Bronchial epithelial cell (primary cell): ENCODE data around the gene FSTL4. TPM values are rescaled to one million over a fixed set of nuclear protein-coding genes. Genes with fewer than 3 reads are reported as not detected.

Experiments
- DNase-seq: peaks from one replicate; pipeline ENCODE4 v3.0.0-alpha.2; 2010; ENCODE audit warnings: low read depth
- FAIRE-seq: peaks from 2 replicates; lab custom pipeline; 2011; peaks lifted over from hg19 to GRCh38; lab: Jason Lieb, UNC
- H3K27me3 ChIP-seq: 2 replicates; pipeline ENCODE4 v1.5.1; 2011; ENCODE audit warnings: low read length; ENCODE audit not compliant: control insufficient read depth, insufficient read depth
- H3K36me3 ChIP-seq: 2 replicates; pipeline ENCODE4 v1.5.1; 2011; ENCODE audit warnings: low read length; ENCODE audit not compliant: control insufficient read depth, insufficient read depth
- H3K4me3 ChIP-seq: 2 replicates; pipeline ENCODE4 v1.5.1; 2011; ENCODE audit warnings: mild to moderate bottlenecking, low read depth, low read length, control low read depth
- total RNA-seq: library from RNA; depleted of rRNA; stranded (reverse); fragments of >200 nt; gene quantifications from 2 replicates; pipeline ENCODE4 v1.2.1, GENCODE V29; 2014
- TF ChIP-seq, protein P1 (sequence below): IDR thresholded peaks from 2 replicates; pipeline ENCODE4 v1.5.1; 2011; ENCODE audit warnings: mild to moderate bottlenecking, moderate library complexity, low read length, control low read depth, inconsistent platforms; ENCODE audit not compliant: insufficient read depth, severe bottlenecking

FSTL4 gene
- total RNA-seq, 1 donor from 2014 or later = not detected

DNA sequence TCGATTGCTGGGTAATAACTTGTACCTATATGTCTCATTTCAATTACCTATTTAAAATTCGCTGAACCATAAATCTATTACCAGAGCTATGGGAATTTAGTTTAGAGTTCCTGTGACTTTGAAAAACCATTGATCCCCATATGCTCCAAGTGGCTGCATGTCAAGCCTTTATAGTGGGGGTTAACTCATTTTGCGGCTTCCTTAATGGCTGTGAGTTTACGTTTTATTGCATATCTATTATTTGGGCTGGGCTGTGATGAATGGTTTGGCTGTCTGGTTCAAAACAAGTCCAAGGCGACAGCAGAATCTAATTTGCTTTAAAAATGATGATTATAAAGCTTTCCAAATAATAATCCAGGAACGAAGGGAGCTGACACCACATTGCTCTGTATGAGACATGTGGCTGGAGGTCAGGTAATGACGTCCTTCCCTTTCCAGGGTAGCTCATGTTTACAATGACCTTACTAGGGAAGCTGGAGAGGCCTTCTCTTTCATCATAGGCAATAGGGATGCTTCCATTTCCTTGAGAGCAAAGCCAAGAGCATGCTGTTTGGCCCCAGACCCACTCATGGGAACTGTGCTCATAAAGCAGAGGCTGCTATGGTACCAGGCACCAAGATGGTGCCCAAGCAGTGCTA lies 302.2 kb downstream of the FSTL4 start:
- H3K27me3 ChIP-seq = peaks cover 6% of the 10 kb centered on the region
- H3K4me3 ChIP-seq = no peak overlapping the region
- TF ChIP-seq, protein P1, sequence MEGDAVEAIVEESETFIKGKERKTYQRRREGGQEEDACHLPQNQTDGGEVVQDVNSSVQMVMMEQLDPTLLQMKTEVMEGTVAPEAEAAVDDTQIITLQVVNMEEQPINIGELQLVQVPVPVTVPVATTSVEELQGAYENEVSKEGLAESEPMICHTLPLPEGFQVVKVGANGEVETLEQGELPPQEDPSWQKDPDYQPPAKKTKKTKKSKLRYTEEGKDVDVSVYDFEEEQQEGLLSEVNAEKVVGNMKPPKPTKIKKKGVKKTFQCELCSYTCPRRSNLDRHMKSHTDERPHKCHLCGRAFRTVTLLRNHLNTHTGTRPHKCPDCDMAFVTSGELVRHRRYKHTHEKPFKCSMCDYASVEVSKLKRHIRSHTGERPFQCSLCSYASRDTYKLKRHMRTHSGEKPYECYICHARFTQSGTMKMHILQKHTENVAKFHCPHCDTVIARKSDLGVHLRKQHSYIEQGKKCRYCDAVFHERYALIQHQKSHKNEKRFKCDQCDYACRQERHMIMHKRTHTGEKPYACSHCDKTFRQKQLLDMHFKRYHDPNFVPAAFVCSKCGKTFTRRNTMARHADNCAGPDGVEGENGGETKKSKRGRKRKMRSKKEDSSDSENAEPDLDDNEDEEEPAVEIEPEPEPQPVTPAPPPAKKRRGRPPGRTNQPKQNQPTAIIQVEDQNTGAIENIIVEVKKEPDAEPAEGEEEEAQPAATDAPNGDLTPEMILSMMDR = no peak
- FAIRE-seq (no peak), DNase-seq (no peak)
- no peaks in the 10 kb centered on the region for H3K36me3 ChIP-seq

DNA sequence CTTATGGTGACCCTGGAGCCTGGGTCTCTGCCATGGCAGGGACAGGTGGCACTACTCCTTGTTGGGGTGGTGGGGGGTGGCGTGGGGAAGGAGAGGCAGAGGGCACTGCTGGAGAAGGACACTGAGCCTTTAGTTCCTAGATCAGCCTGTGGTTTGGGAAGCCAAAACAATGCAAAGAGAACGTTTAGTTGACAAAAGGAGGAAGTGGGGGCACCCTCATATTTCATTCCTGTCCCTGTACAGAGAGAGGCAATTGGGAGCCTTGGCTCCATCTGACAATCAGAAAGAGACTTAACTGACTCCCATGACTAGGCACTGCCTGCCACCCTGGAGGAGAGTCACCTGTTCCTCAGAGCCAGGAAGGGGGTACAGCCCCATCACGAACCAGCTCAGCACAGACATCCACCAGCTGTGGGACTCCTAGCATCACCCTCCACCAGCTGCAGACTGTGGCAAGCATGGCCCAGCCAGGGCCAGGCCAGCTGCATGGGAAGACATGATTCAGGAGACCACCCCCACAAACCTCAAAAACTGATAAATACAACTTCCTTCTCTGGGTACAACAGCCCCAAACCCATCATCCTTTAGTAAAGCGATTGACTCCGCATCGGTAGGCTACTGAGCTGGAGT lies 303.1 kb downstream of the FSTL4 start:
- H3K27me3 ChIP-seq = peaks cover 6% of the 10 kb centered on the region

DNA sequence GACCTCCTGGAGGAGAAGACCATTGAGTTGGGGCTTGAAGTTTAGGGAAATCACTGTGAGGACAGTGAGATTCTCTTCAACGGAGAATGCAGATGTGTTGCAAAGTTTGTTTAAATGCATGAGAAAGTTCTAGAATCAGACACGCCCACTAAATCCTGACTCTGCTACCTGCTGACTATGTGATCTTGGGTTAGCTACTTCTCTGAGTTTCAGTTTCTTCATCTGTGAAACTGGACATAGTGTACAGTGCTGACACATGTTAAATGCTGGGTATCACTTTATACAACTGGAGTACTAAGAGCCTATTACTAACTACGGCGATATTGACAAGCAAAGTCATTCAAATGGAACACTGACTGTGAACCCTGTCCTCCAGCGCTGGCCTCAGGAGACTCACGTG lies 305.1 kb downstream of the FSTL4 start:
- TF ChIP-seq, protein P1 = no peak
- Histone ChIP-seq H3K27me3 (peaks cover 7% of the 10 kb centered on the region), H3K4me3 (no peak overlapping the region), H3K36me3 (no peaks in the 10 kb centered on the region)
- FAIRE-seq (peak; percentile 73), DNase-seq (no peak)

More for the DNA sequence above, 303.1 kb downstream of the FSTL4 start:
- no peaks in the 10 kb centered on the region for H3K36me3 ChIP-seq
- FAIRE-seq (no peak), DNase-seq (no peak)
- TF ChIP-seq, protein P1 = no peak
- H3K4me3 ChIP-seq = no peak overlapping the region

DNA sequence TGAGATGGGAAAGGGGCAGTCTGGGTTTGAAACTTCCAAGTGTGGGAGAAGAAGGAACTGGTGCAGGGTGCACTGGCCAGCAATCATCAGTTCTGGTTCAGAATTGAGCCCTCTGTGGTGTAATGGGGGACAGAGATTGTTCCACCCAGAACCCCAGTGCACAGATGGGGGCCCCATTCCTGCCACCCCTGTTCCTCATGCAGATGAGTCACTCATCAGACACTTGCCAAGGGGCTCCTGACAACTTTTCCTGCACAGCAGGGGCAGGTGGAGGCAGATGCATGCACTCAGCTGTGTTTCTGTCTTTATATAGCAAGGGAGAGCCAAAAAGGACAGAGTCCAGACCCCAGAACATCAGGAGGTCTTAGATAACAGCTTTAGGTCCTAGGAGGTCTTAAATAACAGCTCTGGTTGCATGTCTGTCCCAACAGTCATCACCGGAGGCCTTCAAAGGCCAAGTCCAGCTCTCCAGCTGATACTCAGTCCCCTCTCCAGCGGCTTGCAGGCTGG lies 307.6 kb downstream of the FSTL4 start:
- Histone ChIP-seq H3K36me3 (no peaks in the 10 kb centered on the region), H3K4me3 (no peak overlapping the region), H3K27me3 (peaks cover 10% of the 10 kb centered on the region)
- TF ChIP-seq, protein P1 = no peak
- DNase-seq (no peak), FAIRE-seq (no peak)

DNA sequence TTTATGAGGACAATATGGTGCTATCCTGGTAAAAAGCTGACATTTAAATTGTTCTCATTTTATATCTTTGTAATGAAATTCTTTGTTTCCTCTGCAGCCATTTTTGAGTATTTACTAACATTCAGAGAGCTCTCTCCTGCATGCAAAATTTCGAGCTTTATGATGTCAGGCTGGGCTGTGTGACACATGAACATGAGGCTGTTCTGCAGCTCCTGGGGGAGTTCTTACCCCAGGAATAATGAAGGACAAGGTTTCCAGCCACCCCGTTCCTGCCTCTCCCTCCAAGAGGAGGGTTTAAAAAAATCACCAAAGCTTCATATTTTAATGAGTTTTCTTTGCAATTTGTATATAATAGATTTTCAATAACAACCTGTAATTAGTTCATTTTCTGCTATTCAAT lies 308.2 kb downstream of the FSTL4 start:
- DNase-seq = no peak
- FAIRE-seq = no peak
- TF ChIP-seq, protein P1 = no peak
- H3K4me3 ChIP-seq = no peak overlapping the region
- H3K27me3 ChIP-seq = peaks cover 9% of the 10 kb centered on the region
- no peaks in the 10 kb centered on the region for H3K36me3 ChIP-seq
